ENCODE results near the gene ANKRD28.
A peak's percentile ranks its signal among the peaks of the same experiment; 100 is the strongest.
"Not testable (repeated sequence)": the region's sequence is repeated elsewhere in the genome, so short reads cannot be mapped to it uniquely, and the experiment has no call there.

ANKRD28 gene

DNA sequence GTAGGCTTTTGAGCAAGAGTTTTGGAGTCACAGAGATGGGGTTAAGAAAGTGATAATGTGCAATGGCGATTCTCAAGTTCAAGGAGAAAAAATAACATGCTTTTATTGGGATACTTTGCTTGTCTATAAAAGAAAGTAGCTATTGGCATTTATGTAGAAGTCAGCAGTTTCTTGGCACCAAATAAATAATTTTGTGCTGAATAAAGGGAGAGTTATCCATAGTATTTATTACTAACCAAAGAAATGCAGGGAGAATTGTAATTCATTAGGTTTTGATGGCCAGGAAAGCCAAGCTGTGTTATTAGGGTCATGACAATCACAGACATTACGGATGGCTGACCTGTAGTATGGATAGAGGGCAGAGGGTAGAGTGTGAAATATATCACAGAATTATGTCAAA is 163.1 kb downstream of the ANKRD28 start:
- no peak for DNase-seq (ENCODE audit: low spot score)

DNA sequence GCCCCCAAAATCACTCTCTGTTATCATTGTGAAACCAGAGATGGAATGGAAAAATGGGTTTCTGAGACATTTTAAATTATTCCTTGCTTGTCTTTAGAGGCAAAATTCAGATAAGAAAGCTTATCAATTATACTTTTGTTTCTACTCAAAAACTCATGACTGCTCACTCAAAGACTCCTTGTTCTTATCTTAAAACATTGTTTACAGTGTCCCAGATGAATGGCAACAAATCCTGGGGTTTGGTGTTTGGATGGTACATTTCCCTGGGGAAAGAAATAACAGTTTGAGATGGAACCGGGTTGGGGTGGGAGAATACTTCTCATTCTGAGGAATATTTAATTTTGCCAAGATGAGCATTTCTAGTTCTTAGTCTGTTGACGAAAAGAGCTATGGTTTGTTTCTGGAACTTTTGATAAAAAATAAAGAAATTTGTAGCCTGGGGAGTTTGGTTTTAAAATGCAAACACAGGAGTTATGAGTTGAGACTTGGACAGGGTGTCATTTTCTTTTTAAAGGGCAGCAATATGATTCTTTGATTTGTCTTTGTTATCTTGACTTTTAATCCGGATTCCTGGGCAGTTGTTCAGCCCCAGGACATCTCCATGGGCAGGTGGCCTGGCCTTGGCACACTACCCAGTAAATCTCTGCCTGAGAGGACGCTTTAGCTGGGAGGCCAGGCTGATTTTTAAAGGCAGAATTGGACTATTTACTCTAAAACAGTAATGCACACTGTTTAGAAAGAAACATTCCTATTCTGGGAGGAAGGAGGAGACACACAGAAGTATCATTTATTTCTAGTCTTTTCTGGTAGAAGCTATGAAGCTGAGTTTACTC is 163.8 kb downstream of the ANKRD28 start:
- DNase-seq (ENCODE audit: low spot score), result no peak

DNA sequence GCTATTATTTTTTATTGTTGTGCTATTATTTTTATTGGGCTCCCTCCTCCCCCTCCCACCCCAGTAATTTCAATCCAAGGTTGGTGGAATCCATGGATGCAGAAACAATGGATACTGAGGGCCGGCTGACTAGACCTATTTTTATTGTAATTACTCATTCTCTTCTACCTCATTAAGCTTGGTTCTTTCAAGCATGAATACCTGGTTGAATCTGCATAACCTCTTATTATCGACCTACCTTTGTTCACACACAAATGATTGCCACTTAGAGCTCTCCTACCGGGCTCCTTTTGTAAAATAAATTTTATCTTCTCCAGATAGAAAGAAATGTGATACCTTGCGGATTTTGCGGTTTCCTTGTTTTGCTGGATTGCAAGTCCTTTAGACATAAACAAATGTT is 164.6 kb downstream of the ANKRD28 start:
- no peak for DNase-seq (ENCODE audit: low spot score)

DNA sequence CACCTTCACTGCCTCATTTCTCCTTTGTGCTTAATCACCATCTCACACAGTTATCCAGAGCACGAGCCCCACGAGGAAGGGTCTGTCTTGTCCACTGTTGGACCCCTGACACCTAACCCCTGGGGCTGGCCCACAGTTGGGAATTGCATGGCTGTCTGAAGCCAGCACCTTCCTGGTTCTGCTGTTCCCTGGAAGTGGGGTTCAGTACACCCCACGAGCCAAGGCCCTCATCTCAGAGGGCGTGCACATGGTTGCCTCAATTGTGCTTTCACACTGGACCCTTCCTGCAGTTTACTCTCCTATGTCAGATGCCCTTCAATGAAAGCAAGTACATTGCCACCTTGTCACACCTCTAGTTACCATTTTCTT is 165.6 kb downstream of the ANKRD28 start:
- no peak for DNase-seq (ENCODE audit: low spot score)

DNA sequence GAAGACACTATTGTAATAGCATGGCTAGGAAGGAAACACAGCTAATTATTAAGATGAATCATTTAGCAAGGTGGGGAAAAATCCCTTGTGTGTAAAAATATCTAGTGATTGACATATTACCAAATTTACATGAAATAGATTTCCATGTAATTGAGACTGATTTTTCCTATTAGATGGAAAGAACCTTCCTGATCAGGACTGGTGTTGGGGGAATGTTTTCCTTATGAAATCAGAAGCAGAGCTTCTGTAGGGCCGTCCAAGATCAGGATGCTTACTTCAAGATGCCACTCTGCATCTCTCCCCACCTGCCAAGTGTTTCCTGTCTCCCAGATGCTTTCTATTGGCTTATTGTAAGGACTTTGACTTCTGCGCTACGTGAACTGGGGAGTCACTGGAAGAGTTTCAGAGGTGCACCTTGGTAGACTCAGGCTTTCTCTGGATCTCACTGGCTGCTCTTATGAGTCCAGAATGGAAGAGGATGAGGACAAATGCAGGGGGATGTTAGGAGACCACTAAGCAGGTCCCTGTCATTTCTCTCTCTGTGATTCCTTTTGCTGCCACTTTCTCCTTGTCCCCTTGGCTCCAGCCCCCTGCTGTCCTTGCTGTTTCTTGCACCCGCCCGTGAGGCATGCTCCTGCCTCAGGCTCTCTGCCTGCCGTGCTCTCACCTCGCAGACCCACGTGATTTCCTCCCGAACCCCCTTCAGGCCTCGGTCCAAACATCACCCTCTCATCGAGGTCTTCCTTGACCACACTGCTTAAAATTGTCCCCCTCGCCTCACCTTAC is 166.2 kb downstream of the ANKRD28 start:
- no peak for DNase-seq (ENCODE audit: low spot score)

DNA sequence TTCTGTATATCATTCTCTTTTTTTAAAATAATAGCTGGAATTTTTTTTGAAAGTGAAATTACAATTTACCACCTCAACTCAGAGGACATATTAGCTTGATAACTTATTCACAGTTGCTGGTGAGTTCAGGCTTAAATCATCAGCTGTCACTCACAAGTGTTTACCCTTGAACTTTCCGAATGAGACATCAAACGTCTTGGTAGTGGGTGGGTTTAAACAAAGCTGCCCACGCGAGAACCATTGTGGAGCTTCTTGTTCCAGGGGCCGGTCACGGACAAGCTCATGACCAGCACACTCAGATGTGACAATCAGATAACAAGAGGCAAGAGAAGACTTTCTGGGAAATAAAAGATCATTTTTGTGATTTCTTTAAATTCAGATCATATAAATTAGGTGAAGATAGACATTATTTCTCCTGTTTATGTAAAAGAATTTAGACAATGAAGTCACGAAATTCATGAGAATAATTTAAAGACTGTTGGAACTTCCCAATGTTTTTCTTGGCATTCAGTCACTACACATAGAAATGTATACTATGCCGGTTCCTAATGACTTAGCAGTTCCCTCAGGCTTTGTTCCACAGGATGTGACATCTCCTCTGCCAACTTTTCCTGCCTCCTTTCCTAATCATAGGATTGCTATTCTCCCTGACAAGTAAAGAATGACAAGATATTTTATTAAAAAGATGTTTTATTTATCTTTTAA is 167.0 kb downstream of the ANKRD28 start:
- no peak for DNase-seq (ENCODE audit: low spot score)

DNA sequence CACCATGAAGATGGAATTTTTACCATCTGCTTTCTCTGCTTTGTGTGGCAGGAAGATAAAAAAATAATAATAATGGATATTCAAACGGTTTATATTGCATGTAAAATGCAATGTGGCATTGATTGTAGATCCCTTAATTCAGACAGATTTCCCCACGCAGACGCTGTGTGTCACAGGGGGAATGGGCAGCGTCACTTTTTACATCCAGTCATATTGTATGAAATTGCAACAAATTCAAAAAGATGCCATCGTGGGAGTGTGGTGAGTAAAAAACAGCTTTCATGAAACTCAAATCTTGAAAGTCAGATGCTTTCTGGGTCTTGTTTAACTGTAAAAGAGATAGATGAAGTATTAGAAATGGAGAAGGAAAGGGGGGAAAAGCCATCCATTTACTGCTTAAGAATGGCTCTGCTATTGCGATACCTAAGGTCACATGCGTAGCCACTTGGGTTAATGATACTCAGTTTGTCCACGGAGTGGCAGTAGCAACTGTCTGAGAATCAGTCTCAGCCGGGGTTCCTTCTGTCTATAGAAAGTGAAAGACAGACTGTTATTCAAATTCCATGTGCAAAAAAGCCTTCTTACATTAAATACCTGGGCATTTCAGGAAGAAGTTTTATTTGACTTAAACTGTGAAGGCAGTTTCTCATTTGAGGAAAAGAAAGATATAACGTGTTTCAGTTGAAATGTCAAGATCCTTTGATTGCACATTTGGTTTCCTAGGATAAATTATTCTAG is 167.8 kb downstream of the ANKRD28 start:
- DNase-seq (ENCODE audit: low spot score), result peak; percentile 77

DNA sequence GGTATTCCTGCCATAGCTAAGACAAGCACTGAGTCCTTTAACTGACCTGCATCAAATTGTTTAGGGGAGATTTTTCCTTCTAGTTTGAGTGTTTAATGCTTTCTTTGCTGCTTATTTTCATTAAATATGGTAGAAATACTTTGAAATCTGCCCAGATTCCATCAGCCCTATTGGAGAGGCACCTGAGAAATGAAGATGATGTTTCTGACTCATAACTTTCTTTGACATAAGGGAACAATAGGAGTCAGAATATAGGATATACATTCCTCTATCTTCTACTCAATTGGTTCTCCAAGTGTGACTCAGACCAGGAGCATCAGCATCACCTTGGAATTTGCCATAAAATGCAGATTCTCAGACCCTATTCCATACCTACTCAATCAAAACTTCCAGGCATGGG is 168.8 kb downstream of the ANKRD28 start:
- DNase-seq (ENCODE audit: low spot score), result no peak

DNA sequence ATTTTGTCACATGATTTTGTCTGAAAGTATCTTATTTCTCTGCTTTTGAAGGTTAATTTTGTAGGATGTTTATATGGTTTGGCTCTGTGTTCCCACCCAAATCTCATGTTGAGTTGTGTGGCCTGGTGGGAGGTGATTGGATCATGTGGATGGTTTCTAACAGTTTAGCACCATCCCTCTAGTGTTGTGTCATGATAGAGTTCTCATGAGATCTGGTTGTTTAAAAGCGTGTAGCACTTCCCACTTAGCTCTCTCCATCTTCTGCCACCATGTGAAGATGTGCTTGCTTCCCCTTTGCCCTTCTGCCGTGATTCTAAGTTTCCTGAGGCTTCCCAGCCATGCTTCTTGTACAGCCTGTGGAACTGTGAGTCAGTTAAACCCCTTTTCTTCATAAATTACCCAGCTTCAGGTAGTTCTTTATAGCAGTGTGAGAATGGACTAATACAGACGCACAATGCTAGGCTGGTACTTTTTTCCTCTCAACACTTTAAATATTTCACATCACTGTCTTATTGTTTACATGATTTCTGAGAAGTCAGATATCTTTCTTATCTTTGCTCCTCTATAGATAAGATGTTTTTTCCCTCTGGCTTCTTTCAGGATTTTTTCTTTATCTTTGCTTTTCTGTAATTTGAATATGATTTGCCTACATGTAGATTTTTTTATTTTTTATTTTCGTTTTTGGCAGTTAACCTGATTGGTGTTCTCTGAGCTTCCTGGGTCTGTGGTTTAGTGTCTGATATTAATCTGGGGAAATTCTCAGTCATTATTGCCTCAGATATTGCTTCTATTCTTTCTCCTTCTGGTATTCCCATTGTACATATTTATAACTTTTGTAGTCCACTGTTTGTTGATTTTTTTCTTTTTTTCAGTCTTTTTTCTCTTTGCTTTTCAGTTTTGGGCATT is 174.0 kb downstream of the ANKRD28 start:
- no peak for DNase-seq (ENCODE audit: low spot score)

DNA sequence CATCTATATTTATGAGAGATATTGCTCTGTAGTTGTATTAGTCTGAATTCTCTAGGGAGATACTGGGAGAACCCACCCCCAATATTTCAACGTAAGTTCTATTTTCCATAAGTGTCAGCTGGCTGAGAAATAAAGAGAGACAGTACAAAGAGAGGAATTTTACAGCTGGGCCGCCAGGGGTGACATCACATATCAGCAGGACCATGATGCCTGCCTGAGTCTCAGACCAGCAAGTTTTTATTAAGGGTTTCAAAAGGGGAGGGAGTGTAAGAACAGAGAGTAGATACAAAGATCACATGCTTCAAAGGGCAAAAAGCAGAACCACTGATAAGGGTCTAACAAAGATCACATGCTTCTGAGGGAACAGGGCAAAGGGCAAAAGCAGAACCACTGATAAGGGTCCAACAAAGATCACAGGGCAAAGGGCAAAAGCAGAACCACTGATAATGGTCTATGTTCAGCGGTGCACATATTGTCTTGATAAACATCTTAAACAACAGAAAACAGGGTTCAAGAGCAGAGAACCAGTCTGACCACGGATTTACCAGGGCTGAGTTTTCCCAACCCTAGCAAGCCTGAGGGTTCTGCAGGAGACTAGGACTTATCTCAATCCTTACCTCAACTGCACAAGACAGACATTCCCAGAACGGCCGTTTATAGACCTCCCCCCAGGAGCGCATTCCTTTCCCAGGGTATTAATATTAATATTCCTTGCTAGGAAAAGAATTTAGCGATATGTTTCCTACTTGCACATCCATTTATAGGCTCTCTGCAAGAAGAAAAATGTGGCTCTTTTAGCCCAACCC is 177.9 kb downstream of the ANKRD28 start:
- DNase-seq (ENCODE audit: low spot score), result not testable (repeated sequence)

All from HuH-7.5 (cell line).